ENCODE data around the gene MAB21L1. TPM values are rescaled to one million over a fixed set of nuclear protein-coding genes. Genes with fewer than 3 reads are reported as not detected.

Gene MAB21L1
- total and polyA plus RNA-seq, 2 of the 8 experiments (the other 6 are each of a cell fraction or from before 2014, with no cell fraction given), result not detected

GRCh38 chr13:35489050-35489449, 12.6 kb upstream of the MAB21L1 start (continued):
- no peak for TF ChIP-seq CTCF (IDR thresholded peaks at IDR 0.05; ENCODE audit: control extremely low read depth in 1 of 3, insufficient read depth in 1 of 3, low read depth in 1 of 3, low read length in 3 of 3)
- TF ChIP-seq SRF (IDR thresholded peaks at IDR 0.05; ENCODE audit: low read depth, low read length), result no peak
- no peak for TF ChIP-seq SIX5 (IDR thresholded peaks at IDR 0.05; ENCODE audit: low read depth, low read length)
- TF ChIP-seq RBBP5 (IDR thresholded peaks at IDR 0.05; ENCODE audit: borderline replicate concordance, low read depth, low read length), result no peak

Data from H1 (cell line).